ENCODE measurements around the gene MDP1. TPM values are rescaled to one million over a fixed set of nuclear protein-coding genes. Genes with fewer than 3 reads are reported as not detected.

The MDP1 gene
- total RNA-seq, 1 donor from 2014 or later: 13.8 TPM

GRCh38 chr14:24171422-24172260 is 44.2 kb downstream of the MDP1 start, which contains the start of gene REC8:
TSS of gene REC8 (plus strand) at chr14:24172080. CDS start at chr14:24172553, 473 bp downstream.
- DNase-seq (ENCODE audit: low spot score) (peak; percentile 89), ATAC-seq (peak; percentile 95)
- intact Hi-C loops (cut with DNase I): no loop called here

DNA sequence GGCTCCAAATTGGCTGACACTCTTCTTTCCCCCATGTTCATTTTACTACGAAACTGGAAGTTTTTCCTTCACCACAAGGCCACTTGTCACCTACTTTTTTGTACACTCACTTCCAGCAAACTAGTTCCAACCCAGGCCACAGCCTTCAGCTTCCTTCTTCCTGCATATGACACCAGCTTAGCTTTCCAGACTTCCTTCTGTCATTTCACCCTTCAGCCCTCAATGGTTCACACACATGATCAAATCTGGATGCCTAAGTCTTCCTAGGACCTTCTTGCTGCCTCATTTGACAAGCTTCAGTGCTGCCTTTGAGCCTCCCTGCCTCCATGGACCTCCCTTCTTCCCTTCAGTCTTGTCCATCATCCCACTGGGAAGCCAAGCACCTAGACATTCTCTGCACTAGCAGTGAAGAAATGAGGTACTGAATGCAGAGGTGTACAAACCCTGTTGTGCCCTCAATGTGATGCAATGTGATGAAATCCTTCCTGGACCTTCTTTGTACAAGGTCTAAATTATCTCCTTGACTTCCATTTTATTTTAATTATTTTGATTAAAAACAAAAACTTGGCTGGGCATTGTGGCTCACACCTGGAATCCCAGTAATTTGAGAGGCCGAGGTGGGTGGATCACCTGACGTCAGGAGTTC is 48.3 kb downstream of the MDP1 start:
- no peak for ATAC-seq
- intact Hi-C loops (cut with DNase I): no loop called here
- no peak for DNase-seq (ENCODE audit: low spot score)

DNA sequence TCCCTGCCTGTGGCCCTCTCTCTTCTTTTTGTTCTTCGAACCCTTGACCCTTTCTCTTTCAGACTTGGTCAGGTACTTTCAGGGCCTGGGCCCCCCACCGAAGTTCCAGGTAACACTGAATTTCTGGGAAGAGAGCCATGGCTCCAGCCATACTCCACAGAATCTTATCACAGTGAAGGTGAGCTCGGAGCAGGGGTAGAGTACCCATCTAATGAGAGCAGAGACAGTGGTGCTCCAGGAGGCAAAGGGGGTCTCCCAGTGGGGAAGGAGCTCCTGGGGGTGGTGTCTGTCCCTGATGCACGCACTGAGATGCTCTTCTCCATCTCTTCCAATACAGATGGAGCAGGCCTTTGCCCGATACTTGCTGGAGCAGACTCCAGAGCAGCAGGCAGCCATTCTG is 50.1 kb downstream of the MDP1 start:
- intact Hi-C loops (cut with DNase I): no loop called here
- ATAC-seq (no peak), DNase-seq (ENCODE audit: low spot score) (no peak)

GRCh38 chr14:24164518-24164991 is 51.3 kb downstream of the MDP1 start:
- ATAC-seq: no peak
- no peak for DNase-seq (ENCODE audit: low spot score)
- intact Hi-C loops (cut with DNase I): no loop called here

Other genes starting within 250 kb of the MDP1 start
- 23.0 TPM for gene DHRS4L2, start 227.1 kb downstream of the MDP1 start, total RNA-seq
- 0.58 TPM for gene CARMIL3, start 164.1 kb downstream of the MDP1 start, total RNA-seq
- gene CPNE6, start 144.5 kb downstream of the MDP1 start, total RNA-seq: not detected
- gene PCK2, start 121.8 kb downstream of the MDP1 start, total RNA-seq: 11.9 TPM
- gene DCAF11, start 101.3 kb downstream of the MDP1 start, total RNA-seq: 47.6 TPM
- 2.9 TPM for gene NRL, start 101.1 kb downstream of the MDP1 start, total RNA-seq
- gene FITM1, start 85.4 kb downstream of the MDP1 start, total RNA-seq: 0.76 TPM
- 116 TPM for gene PSME1, start 79.9 kb downstream of the MDP1 start, total RNA-seq
- 14.8 TPM for gene EMC9, start 74.5 kb downstream of the MDP1 start, total RNA-seq
- 77.7 TPM for gene PSME2, start 69.5 kb downstream of the MDP1 start, total RNA-seq
- 61.5 TPM for gene RNF31, start 68.6 kb downstream of the MDP1 start, total RNA-seq
- gene IRF9, start 54.8 kb downstream of the MDP1 start, total RNA-seq: 107 TPM
- 20.9 TPM for gene REC8, start 44.0 kb downstream of the MDP1 start, total RNA-seq
- 17.7 TPM for gene IPO4, start 27.2 kb downstream of the MDP1 start, total RNA-seq
- 40.8 TPM for gene TM9SF1, start 20.6 kb downstream of the MDP1 start, total RNA-seq
- not detected for gene TSSK4, start 10.4 kb downstream of the MDP1 start, total RNA-seq
- 56.4 TPM for gene CHMP4A, start 2.6 kb downstream of the MDP1 start, total RNA-seq
- 132 TPM for gene NEDD8, start 16.3 kb upstream of the MDP1 start, total RNA-seq
- gene GMPR2, start 16.9 kb upstream of the MDP1 start, total RNA-seq: 52.0 TPM
- 81.1 TPM for gene TINF2, start 26.6 kb upstream of the MDP1 start, total RNA-seq
- gene TGM1, start 47.1 kb upstream of the MDP1 start, total RNA-seq: 13.2 TPM
- 31.9 TPM for gene RABGGTA, start 55.5 kb upstream of the MDP1 start, total RNA-seq
- 27.7 TPM for gene DHRS1, start 83.7 kb upstream of the MDP1 start, total RNA-seq
- 21.4 TPM for gene NOP9, start 83.8 kb upstream of the MDP1 start, total RNA-seq
- 17.3 TPM for gene CIDEB, start 91.9 kb upstream of the MDP1 start, total RNA-seq
- gene LTB4R2, start 94.1 kb upstream of the MDP1 start, total RNA-seq: 5.6 TPM
- 6.7 TPM for gene LTB4R, start 95.4 kb upstream of the MDP1 start, total RNA-seq
- gene ADCY4, start 119.0 kb upstream of the MDP1 start, total RNA-seq: 68.1 TPM
- gene RIPK3, start 123.9 kb upstream of the MDP1 start, total RNA-seq: 8.9 TPM
- 78.9 TPM for gene NFATC4, start 152.1 kb upstream of the MDP1 start, total RNA-seq
- gene NYNRIN, start 182.9 kb upstream of the MDP1 start, total RNA-seq: 20.0 TPM
- gene CBLN3, start 213.6 kb upstream of the MDP1 start, total RNA-seq: 7.0 TPM
- gene KHNYN, start 213.9 kb upstream of the MDP1 start, total RNA-seq: 73.4 TPM
- 43.9 TPM for gene SDR39U1, start 226.7 kb upstream of the MDP1 start, total RNA-seq